Measurements from ENCODE around the gene CAMSAP2.

The CAMSAP2 gene

DNA sequence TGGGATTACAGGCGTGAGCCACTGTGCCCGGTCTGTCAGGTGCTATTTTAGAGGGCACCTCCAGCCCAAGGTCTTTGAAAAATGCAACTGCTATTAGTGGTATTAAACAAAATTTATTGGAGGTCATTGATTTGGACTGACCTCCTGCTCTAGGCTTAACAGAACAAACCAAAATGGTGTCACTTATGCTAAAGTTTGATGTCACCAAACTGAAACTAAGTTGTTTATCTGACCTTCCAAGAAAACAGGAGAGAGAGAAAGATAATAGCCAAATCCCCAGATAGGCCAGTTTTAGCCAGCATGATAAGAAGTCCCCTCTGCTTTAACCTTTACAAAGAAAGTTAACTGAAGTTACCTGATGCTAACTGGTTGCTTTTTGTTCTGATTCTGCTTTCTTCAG lies 147.9 kb downstream of the CAMSAP2 start:
- DNase-seq, result no peak

DNA sequence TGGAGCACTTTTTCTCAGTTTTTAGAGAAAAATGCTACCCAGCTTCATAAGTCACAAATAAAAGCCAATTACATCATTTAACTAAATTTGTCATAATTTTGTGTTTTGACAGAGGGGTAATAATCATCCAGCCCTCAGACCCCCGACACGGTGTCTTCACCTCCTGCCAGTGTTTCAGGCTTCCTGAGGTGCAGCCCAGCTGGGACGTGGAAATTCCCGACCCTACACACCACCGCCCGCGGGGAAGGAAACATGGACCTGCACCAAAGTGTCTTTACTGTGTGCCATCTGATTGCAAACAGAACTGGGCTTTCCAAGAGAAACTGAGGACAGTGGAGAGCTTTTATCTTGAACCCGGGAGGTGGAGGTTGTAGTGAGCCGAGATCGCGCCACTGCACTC lies 148.3 kb downstream of the CAMSAP2 start:
- DNase-seq, result no peak

DNA sequence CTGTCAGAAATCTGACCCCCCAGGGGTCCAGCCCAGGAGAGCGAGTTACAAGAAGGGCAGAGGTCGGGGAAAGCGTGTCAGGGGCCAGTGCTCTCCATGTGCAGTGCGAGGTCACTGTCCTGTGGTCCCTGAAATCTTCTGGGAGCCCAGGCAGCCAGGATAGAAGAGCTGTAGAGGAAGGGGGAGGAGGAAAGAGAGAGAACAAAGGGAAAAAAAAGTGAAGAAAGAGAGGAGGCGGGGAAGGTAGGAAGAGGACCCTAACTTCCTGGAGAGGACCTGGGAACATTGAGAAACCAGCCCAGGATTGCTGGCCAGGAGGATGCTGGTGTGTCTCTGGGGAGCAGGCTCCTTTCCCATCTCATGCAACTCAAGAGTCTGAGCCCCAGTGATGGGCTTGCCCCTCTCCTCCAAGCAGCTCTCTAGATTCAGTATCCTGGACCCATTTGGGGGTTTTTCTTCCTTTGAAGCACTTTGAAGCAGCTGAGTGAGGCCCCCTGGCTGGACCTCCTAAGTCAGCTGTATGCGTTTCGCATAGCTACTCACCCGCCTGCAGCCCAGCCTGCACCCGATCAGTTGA lies 149.2 kb downstream of the CAMSAP2 start:
- DNase-seq, result no peak

DNA sequence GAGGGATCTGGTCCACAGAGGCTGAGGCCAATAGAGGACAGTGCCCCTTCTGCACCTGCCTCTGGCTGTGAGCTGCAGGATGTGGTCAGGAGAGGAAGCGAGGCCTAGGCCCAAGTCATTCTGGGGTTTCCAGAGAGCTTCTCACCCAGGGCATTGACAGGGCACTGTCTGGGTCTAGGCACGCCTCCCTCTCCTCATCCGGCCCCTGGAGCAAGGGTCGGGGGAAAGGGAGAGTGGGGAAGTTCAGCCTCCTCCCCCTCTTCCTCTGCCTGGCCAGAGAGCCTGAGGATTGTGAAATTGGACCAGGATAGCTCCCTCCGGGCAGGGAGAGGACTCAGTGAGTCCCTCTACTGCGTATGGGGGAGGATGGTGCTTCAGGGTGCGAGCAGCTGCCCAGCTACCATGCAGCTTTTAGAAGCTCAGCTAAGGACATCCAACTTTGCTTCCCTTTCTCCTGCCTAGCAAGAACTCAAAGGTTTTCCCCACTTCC lies 149.7 kb downstream of the CAMSAP2 start:
- peak; percentile 72 for DNase-seq

DNA sequence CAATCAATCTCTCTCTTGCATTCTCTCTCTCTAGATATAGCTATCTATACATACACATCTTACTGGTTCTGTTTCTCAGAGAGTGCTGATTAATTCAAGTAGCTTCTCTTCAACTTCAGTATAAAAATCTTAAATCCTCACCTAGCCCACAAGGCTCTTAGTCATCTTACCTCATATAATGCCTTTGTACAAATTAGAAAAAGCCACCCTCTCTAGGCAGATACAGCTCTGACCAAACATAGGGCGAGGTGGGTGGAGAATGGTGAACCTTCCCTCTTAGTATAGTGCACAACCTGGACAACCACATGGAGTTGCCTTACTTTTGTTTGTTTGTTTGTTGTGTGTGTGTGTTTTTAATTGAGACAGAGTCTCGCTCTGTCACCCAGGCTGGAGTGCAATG lies 150.9 kb downstream of the CAMSAP2 start:
- no peak for DNase-seq

DNA sequence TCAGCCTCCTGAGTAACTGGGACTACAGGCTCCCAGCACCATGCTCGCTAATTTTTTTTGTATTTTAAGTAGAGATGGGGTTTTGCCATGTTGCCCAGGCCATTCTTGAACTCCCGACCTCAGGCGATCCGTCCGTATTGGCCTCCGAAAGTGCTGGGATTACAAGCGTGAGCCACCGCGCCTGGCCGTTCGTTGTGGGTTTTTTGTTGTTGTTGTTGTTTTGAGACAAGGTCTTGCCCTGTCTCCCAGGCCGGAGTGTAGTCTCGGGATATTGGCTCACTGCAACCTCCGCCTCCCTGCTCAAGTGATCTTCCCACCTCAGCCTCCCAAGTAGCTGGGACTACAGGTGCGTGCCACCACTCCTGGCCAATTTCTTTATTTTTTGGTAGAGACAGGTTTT lies 151.3 kb downstream of the CAMSAP2 start:
- no peak for DNase-seq

DNA sequence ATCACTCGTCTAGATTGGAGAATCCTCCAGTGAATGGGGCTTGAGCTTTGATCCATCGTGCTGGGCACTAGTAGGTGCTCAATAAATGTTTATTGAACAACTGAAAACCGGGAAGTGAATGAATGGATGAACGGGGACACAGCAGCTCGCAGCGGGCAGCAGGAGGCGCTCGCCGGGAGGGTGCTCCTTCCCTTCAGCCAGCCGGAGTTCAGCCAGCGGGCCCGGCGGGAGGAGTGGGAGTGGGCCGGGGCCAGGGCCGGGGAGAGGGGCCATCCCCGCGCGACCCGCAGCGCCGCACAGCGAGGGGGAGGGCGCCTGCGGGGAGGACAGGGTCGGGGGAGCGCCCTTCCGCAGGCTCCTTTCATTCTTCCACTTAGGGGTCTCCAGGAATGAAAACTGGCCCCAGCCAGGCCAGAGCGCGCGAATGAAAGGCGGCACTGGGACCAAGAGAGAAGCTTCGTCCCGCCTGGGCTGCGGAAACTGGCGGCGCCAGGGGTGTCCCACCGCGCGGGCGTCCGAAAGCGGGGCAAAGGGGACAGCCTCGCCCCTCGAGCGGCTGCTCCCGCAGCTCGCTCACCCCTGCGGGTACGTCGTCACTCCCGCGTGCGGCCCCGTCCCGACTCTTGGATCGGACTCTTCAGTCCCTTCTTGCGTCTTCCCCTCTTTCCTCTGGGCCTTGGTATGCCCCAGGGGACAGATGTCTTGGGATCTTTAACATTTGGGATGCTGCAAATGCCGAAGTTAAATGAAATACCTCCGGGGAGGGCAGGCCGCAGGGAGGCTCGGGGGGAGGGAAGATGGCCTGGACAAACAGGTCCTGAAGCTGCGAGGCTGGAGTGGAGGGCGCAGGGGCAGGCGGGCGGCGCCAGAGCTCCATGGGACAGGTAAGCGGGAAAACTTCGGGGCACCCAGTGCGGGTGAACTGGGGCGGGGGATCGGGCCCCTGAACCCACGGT lies 152.4 kb downstream of the CAMSAP2 start:
- no peak for DNase-seq

DNA sequence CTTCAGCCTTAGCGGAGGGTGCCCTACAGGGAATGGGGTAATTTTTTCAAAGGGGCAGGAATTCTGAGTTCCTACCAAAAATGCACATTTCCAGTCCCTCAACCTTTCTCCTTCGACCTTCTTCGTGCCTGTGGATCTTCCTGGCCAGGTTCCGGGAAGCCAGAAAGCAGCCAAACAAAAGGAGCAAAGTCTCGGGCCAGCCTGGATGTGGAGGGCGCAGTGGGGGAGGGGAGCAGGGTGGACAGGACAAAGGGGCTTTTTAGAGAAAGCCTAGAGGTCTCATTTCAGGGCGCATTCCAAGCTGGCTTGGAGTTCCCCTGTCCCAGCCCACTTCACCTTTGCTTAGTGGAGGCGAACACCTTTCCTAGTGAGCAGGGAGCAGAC lies 153.1 kb downstream of the CAMSAP2 start:
- no peak for DNase-seq

DNA sequence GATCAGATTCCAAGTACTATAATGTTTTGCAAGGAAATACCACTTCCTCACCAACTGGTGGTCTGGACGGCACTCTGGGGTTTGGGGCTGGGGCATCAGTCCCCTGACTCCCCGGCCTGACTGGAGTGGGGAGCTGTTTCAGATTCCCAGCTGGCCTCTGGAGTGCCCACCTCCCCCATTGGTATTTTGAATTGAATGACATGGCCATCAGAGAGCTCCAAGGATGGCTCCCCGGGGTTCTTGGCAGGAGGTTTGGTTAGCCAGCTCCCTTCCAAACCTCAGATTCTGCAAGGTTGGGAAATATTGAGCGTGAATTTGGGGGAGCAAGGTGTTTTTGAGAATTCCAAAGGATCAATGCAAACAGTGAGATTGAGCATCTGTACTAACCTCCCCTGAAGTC lies 153.9 kb downstream of the CAMSAP2 start:
- no peak for DNase-seq

DNA sequence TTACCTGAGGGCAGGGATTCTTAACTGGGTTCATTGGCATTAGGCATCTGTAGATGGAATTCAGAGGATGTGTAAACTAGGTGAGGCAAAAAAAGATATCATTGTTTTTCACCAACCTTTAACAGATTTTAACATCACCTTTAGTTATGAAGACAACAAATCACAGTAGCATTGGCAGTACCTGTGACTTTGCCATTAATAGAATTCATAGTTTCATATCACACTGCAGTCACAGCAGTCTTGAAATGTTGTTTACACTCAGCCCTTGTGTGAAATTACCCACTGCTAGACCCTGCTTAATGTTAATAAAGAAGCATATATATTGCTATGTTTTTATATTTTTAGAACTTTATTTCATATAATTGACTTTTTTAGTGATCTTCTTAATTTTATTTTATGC lies 154.3 kb downstream of the CAMSAP2 start:
- no peak for DNase-seq

DNA sequence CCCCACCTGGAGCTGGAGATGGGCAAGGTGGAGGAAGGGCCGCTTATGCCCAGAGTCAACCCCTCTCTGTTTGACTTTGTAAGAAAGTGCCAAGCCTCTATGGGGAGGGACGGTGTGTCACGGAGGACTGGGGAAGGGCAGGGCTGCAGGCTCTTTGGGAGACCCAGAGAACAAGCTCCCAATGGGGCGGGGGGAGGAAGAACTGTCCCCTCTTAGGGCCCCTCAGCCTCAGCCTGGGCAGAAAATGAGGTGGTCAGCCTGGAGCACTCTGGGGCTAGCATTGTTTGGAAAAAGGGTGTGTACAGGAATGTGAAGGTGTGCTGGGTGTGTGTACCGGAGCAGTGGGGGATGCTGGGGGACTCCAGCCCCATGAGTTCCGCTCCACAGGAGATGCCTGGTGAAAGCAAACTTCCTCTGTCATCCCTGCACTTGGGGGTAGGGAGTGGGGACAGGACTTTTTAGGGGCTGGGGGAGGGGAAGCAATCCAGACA lies 154.8 kb downstream of the CAMSAP2 start:
- DNase-seq, result no peak

DNA sequence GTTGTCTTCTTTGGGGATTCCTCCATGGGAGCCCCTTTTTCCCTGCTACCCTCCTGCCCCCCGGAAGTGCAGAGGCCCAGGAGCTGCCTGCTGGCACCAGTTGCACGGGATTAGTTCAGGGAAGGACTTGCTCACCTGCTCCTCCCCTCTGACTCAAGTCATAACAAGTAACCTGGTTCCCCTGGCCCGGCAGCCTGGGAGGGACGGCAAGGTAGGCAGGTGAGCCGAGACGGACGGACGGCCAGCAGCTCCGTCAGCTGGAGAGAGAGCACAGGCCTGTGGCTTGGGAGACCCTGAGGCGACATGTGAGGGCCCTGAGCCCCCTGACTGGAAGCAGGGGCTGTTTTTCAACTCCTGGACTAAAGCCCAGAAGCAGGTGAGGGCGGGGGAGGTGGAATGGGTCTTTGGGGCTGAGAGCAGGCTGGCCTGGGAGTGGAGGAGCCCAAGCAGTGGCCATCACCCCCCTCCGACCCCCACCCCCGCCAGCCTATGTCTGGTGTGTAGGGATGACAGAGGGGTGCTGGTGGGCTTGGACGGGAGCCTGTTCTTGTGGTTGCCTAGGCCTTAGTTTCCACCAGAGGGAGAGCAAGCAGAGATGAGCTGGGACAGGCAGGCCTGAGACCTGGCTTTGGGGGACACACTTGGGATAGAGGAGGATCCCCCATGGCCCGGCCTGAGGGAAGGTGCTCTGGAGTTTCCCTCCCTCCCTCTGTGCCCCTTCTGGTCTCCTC lies 156.2 kb downstream of the CAMSAP2 start, which contains the start of gene INAVA:
INAVA (plus strand) TSS at position 189 of the 731 bp plus-strand sequence. CDS start 3,501 bp downstream, outside the sequence.
- no peak for DNase-seq

DNA sequence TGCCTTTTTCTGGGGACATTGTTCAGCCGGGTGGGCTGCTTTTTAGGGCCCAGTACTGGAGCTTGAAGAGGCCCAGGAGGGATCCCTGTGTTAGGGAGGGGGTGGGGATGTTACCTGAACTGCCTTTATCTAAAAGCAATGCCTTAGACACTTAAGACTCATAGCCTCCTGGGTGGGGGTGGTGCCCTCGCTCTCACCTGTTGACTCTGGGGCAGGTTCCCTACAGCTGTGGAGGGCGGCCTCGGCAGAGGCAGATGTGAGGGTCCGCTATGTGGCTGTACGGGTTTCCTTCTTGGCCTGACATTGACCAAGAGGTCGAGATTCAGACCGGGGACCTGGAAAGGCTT lies 156.7 kb downstream of the CAMSAP2 start:
- DNase-seq, result no peak

DNA sequence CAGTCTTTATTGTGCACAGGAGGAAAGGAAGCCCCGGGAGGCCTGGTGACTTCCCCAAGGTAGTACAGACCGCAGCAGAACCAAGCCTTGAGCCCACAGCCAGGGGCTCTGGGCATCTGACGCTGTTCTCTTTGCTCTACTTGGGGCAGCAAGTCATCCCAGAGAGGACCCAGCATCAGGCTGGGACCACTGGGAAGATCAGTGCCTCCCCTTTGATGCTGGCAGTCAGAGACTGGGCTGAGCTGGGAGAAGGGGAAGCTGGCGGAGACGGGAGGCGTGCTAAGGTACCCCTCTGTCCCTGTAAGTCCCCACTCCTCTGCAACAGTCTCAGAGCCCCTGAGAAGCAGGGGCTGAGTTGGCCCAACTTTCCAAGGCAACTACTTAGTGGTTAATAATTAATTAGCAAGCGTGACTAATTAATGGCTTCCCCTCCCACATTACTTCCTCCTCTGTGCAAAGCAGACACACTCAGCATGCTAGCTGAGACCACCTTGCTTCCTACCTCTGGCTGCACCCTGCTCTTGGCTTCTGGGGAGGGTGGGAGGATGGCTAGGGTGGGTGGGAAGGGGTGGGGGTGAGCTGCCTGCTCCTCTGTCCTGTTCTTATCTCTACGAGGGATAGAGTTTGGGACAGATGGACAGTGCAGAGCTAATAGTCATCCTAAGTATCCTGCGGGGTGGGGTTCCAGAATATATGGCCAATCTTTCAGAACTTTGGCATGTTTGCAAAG lies 157.3 kb downstream of the CAMSAP2 start:
- no peak for DNase-seq

DNA sequence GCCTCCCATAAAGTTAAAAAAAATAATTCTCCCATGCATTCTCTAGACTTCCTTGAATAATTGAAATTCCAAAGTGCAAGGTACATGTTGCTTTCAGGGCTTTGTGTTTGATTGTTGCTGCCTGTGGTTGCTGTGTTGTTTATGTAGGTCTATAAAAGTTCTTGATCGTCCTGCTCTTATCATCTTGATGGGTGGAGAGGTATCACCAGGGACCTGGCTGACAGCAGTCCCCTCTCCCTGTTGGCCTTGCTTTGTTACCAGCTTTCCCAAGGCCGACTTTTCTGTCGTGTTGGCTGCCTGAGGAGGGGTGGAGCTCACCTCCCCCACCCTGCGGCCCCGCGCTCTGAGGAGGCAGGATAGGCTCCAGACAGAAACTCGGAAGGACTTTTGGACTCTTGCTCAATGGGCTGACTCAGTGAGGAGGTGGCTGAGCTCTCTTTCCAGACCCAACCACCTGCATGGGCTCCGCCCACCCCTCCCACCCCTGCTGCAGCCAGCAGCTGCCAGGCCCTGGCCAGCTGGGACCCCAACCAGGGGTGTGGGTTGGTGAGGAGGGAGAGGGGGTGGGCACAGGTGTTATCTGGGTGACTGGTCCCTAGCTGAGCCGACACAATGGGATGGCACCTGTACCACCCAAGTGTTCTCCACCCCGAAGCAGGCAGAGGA lies 158.0 kb downstream of the CAMSAP2 start:
- no peak for DNase-seq

DNA sequence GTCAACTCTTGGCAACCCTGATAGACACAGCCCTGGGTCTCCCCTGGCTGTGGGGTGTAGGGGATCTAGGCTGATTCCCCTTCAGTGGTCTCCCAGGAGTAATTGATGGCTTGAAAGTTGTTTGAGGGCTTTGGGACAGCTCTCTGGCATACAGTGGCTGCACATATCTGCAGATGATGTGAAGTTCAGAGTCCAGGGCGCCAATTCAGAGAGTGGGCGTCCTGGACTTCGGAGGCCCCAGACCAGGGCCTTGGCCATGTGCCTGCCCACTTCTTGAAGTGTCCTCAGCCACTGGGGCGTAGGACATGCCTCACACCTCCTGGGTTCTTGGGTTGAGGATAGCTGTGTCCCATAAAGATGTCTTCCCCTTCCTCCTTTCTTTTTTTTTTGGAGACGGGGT lies 158.6 kb downstream of the CAMSAP2 start:
- DNase-seq, result no peak

DNA sequence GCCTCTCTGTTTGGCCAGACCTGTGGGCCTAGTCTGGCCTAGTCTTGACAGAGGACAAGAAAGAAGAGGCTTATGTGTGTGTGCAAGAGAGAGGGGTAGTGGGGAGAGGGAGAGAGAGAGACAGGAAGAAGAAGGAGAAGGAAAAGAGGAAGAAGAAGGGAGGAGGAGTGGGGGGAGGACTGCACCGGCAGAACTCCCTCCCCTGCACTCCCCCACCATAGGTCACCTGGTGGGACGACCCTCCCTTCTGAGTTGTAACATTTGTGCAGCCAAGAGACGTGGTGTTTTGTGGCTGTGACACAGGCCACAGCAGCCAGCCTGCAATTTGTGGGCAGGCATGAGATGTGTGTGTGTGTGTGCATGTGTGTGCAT lies 160.3 kb downstream of the CAMSAP2 start:
- DNase-seq, result no peak

DNA sequence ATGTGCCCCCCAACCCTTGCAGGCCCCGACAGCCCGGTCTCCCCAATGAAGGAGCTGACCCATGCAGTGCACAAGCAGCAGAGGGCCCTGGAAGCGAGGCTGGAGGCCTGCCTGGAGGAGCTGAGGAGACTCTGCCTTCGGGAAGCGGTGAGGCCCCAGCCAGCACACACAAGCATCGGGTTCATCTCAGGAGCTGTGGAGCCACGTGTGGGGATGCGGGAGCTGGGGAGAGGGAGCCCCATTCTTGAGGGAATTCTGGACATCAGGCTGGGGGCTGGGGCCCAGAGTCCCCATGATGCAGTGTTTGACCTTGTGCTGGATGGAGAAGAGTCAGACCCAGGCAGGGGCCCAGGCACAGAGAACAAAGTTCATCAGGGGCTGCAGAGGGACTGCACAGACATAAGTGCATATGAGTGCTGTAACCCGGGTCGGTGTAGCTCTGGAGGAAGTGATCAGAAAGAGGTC lies 160.8 kb downstream of the CAMSAP2 start:
- no peak for DNase-seq

DNA sequence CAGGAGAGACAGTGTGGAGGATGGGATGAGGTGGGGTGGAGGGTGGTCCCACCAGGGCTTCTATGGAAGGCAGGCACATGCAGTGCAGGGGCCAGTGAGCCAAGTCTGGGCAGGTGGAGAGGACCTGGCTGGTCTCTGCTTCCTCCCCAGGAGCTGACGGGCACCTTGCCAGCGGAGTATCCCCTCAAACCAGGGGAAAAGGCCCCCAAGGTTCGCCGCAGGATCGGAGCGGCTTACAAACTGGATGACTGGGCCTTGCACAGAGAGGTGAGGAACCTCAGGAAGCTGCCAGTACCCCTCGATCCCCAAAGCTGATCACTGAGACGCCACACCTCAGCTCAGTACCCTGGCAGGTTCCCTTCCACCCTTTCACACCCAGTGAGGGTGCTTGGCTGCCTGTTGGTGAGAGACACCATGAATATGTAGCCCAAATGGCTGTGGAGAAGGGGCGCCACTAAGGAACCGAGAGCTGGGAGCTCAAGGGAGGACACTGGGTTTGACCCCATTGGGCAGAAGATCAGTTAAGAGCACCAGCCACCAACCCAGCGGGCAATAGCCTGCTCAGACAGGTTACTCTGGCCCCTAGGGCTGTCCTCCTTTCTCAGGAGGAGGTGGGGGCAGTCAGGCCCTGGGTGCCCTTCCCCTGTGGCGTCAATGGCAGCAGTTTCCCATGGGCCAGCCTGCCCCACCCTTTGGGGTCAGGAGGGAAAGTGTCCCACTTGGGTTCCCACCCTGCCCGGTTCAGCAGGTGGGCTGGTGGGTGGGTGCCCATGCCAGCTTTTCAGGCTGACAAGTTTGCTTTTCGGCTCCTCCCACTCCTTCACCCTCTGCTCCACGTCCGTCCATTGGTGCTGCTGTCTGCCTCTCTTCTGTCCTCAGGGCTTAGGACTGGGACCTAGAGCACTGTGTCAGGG lies 161.5 kb downstream of the CAMSAP2 start:
- no peak for DNase-seq

DNA sequence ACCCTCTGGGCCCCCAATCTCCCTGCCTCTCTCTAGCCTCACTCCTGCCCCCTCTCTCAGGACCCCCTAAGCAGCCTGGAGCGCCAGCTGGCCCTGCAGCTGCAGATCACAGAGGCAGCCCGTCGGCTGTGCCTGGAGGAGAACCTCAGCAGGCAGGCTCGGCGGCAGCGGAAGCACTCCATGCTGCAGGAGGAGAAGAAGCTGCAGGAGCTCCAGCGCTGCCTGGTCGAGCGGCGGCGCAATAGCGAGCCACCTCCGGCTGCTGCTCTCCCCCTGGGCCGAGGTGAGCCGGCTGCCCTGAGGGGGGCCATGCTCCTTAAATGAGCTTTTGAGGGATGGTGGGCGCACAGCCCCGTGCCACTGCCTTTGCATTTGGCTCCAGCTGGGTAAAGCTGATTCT lies 162.2 kb downstream of the CAMSAP2 start:
- DNase-seq, result no peak

DNA sequence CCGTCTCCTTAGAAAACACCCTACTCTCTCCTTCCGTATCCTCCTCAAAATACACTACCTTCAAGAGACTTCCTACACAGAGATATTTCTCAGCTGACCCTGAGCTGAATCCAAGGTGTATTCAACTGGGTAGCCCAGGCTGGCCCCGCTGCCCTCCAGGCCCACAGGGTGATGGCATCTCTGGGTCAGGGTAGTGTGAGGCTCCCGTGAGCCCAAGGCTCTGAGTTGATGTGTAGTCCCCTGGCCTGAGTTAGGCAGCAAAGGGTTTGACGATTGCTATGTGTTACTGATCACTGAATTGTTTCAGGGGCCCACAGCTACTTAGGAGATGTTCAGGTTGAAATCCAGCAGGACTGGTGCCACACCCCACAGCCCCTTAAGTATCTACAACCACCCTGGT lies 162.7 kb downstream of the CAMSAP2 start:
- DNase-seq, result no peak
